ENCODE measurements around the gene MAFG. TPM values are rescaled to one million over a fixed set of nuclear protein-coding genes. Genes with fewer than 3 reads are reported as not detected.

The MAFG gene
- total RNA-seq, 1 experiment from 2014 or later, result 29.8 TPM

DNA sequence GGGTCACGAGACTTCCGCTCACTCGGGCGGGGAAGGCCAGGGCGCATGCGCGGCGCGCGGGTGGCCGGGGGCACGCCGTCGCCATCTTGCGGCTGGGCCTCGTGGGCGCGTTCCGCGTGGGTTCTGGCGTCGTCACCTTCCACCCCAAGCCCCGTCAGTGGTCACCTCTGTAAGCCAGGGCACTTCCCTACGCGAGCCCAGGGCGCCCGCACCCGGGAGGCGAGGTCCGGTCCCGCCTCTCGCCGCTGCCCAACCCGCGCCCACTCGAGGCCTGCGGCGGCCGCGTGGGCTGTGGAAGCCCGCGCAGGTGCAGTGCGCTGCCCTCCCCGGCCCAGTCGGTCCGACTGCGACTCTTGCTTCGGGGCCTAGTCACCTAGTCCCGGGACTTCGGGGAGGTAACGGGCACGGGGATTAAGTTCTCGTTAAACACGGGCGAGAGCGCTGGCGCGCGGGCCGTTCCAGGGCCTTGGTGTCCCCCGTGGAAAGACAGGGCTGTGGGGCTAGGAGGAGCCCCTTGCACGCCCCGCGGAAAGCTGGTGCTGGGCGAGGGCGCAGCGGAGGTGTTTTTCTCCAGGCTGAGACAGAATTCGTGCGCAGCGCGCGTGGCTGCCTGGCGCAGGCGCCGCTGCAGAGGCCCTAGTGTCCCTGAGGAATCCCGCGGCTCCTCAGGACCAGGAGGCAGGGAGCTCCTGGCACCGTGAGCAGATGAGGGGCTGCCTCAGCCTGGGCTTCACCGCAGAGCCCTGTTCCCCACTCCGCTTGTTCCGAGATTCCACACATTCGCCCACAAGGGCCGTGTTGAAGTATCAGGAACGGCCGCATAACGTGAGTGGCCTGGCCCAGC is 55.9 kb downstream of the MAFG start (continued):
- TF ChIP-seq ATF1 (CRISPR knock-in tag; IDR thresholded peaks at IDR 0.05), result peak; percentile 47; the same call in 1 of the 2 replicates
- TF ChIP-seq, protein P1, sequence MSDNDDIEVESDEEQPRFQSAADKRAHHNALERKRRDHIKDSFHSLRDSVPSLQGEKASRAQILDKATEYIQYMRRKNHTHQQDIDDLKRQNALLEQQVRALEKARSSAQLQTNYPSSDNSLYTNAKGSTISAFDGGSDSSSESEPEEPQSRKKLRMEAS (CRISPR knock-in tag; IDR thresholded peaks at IDR 0.05), result peak; percentile 97
- peak; percentile 78; the same call in 1 of the 2 replicates for TF ChIP-seq NFE2L1 (CRISPR knock-in tag; IDR thresholded peaks at IDR 0.05)
- TF ChIP-seq, protein P2, sequence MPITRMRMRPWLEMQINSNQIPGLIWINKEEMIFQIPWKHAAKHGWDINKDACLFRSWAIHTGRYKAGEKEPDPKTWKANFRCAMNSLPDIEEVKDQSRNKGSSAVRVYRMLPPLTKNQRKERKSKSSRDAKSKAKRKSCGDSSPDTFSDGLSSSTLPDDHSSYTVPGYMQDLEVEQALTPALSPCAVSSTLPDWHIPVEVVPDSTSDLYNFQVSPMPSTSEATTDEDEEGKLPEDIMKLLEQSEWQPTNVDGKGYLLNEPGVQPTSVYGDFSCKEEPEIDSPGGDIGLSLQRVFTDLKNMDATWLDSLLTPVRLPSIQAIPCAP (CRISPR knock-in tag; IDR thresholded peaks at IDR 0.05), result peak; percentile 76; the same call in 1 of the 2 replicates
- TF ChIP-seq ESRRA (CRISPR knock-in tag; IDR thresholded peaks at IDR 0.05; ENCODE audit: borderline replicate concordance), result no peak
- TF ChIP-seq SP1 (CRISPR knock-in tag; conservative IDR thresholded peaks at IDR 0.05), result peak; percentile 64; the same call in 1 of the 2 replicates
- TF ChIP-seq RELA (CRISPR knock-in tag; IDR thresholded peaks at IDR 0.05; ENCODE audit: borderline replicate concordance), result peak; percentile 91; the same call in 1 of the 2 replicates
- TF ChIP-seq, protein P3, sequence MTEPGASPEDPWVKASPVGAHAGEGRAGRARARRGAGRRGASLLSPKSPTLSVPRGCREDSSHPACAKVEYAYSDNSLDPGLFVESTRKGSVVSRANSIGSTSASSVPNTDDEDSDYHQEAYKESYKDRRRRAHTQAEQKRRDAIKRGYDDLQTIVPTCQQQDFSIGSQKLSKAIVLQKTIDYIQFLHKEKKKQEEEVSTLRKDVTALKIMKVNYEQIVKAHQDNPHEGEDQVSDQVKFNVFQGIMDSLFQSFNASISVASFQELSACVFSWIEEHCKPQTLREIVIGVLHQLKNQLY (CRISPR knock-in tag; IDR thresholded peaks at IDR 0.05), result no peak
- TF ChIP-seq CREB1 (CRISPR knock-in tag; IDR thresholded peaks at IDR 0.05), result no peak
- TF ChIP-seq KAT7 (CRISPR knock-in tag; IDR thresholded peaks at IDR 0.05; ENCODE audit: borderline replicate concordance), result peak; percentile 69; the same call in 1 of the 2 replicates
- no peak for TF ChIP-seq ZNF263 (CRISPR knock-in tag; IDR thresholded peaks at IDR 0.05; ENCODE audit: low read depth)
- TF ChIP-seq, protein P4, sequence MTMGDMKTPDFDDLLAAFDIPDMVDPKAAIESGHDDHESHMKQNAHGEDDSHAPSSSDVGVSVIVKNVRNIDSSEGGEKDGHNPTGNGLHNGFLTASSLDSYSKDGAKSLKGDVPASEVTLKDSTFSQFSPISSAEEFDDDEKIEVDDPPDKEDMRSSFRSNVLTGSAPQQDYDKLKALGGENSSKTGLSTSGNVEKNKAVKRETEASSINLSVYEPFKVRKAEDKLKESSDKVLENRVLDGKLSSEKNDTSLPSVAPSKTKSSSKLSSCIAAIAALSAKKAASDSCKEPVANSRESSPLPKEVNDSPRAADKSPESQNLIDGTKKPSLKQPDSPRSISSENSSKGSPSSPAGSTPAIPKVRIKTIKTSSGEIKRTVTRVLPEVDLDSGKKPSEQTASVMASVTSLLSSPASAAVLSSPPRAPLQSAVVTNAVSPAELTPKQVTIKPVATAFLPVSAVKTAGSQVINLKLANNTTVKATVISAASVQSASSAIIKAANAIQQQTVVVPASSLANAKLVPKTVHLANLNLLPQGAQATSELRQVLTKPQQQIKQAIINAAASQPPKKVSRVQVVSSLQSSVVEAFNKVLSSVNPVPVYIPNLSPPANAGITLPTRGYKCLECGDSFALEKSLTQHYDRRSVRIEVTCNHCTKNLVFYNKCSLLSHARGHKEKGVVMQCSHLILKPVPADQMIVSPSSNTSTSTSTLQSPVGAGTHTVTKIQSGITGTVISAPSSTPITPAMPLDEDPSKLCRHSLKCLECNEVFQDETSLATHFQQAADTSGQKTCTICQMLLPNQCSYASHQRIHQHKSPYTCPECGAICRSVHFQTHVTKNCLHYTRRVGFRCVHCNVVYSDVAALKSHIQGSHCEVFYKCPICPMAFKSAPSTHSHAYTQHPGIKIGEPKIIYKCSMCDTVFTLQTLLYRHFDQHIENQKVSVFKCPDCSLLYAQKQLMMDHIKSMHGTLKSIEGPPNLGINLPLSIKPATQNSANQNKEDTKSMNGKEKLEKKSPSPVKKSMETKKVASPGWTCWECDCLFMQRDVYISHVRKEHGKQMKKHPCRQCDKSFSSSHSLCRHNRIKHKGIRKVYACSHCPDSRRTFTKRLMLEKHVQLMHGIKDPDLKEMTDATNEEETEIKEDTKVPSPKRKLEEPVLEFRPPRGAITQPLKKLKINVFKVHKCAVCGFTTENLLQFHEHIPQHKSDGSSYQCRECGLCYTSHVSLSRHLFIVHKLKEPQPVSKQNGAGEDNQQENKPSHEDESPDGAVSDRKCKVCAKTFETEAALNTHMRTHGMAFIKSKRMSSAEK (CRISPR knock-in tag; IDR thresholded peaks at IDR 0.05; ENCODE audit: borderline replicate concordance), result 0 out of 2 replicates have a peak, but pooled peaks have one; percentile 15
- TF ChIP-seq ZNF317 (CRISPR knock-in tag; IDR thresholded peaks at IDR 0.05; ENCODE audit: borderline replicate concordance, low read depth), result no peak
- no peak for TF ChIP-seq NR3C1 (CRISPR knock-in tag; conservative IDR thresholded peaks at IDR 0.05; ENCODE audit: low read depth)
- peak; percentile 68; the same call in 1 of the 2 replicates for TF ChIP-seq ZBTB21 (CRISPR knock-in tag; IDR thresholded peaks at IDR 0.05; ENCODE audit: borderline replicate concordance)
- TF ChIP-seq, protein P5, sequence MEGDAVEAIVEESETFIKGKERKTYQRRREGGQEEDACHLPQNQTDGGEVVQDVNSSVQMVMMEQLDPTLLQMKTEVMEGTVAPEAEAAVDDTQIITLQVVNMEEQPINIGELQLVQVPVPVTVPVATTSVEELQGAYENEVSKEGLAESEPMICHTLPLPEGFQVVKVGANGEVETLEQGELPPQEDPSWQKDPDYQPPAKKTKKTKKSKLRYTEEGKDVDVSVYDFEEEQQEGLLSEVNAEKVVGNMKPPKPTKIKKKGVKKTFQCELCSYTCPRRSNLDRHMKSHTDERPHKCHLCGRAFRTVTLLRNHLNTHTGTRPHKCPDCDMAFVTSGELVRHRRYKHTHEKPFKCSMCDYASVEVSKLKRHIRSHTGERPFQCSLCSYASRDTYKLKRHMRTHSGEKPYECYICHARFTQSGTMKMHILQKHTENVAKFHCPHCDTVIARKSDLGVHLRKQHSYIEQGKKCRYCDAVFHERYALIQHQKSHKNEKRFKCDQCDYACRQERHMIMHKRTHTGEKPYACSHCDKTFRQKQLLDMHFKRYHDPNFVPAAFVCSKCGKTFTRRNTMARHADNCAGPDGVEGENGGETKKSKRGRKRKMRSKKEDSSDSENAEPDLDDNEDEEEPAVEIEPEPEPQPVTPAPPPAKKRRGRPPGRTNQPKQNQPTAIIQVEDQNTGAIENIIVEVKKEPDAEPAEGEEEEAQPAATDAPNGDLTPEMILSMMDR (IDR thresholded peaks at IDR 0.05), result no peak
- peak; percentile 74; the same call in 1 of the 2 replicates for TF ChIP-seq ZNF219 (CRISPR knock-in tag; IDR thresholded peaks at IDR 0.05; ENCODE audit: borderline replicate concordance)
- TF ChIP-seq, protein P6, sequence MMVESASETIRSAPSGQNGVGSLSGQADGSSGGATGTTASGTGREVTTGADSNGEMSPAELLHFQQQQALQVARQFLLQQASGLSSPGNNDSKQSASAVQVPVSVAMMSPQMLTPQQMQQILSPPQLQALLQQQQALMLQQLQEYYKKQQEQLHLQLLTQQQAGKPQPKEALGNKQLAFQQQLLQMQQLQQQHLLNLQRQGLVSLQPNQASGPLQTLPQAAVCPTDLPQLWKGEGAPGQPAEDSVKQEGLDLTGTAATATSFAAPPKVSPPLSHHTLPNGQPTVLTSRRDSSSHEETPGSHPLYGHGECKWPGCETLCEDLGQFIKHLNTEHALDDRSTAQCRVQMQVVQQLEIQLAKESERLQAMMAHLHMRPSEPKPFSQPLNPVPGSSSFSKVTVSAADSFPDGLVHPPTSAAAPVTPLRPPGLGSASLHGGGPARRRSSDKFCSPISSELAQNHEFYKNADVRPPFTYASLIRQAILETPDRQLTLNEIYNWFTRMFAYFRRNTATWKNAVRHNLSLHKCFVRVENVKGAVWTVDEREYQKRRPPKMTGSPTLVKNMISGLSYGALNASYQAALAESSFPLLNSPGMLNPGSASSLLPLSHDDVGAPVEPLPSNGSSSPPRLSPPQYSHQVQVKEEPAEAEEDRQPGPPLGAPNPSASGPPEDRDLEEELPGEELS (CRISPR knock-in tag; IDR thresholded peaks at IDR 0.05), result peak; percentile 89; the same call in 1 of the 2 replicates
- TF ChIP-seq HMGA2 (CRISPR knock-in tag; IDR thresholded peaks at IDR 0.05), result no peak
- TF ChIP-seq, protein P7, sequence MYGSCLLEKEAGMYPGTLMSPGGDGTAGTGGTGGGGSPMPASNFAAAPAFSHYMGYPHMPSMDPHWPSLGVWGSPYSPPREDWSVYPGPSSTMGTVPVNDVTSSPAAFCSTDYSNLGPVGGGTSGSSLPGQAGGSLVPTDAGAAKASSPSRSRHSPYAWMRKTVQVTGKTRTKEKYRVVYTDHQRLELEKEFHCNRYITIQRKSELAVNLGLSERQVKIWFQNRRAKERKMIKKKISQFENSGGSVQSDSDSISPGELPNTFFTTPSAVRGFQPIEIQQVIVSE (CRISPR knock-in tag; IDR thresholded peaks at IDR 0.05; ENCODE audit: borderline replicate concordance), result no peak
- TF ChIP-seq, protein P8, sequence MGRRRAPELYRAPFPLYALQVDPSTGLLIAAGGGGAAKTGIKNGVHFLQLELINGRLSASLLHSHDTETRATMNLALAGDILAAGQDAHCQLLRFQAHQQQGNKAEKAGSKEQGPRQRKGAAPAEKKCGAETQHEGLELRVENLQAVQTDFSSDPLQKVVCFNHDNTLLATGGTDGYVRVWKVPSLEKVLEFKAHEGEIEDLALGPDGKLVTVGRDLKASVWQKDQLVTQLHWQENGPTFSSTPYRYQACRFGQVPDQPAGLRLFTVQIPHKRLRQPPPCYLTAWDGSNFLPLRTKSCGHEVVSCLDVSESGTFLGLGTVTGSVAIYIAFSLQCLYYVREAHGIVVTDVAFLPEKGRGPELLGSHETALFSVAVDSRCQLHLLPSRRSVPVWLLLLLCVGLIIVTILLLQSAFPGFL (CRISPR knock-in tag; IDR thresholded peaks at IDR 0.05; ENCODE audit: borderline replicate concordance), result peak; percentile 83; the same call in 1 of the 2 replicates
- TF ChIP-seq SMAD4 (CRISPR knock-in tag; IDR thresholded peaks at IDR 0.05), result peak; percentile 84
- TF ChIP-seq SMAD3 (CRISPR knock-in tag; IDR thresholded peaks at IDR 0.05; ENCODE audit: borderline replicate concordance), result peak; percentile 85; the same call in 1 of the 2 replicates

Measured in WTC11 (cell line).